HepG2 (cell line): Measurements from ENCODE around the gene RAMP3. TPM values are rescaled to one million over a fixed set of nuclear protein-coding genes. Genes with fewer than 3 reads are reported as not detected.

Experiments
- ATAC-seq: fragments of 200-7000 bp; cut with Tn5 transposase; 3 replicates; pipeline ENCODE4 v1.9.1; 2020; ENCODE audit warnings: mild to moderate bottlenecking, moderate library complexity
- BruUV-seq: library from RNA; stranded (reverse); fragments of 400-500 nt; replicated peaks from 2 replicates; lab custom pipeline; 2021; lab: Mats Ljungman, UMichigan
- CTCF ChIA-PET: fragments of 300-600 bp; formaldehyde crosslinking; extraction: SDS; loops from one replicate; lab custom pipeline; 2021; ENCODE audit warnings: low total read pairs, inconsistent platforms, low intra/inter-chr PET ratio; lab: Yijun Ruan, JAX
- POLR2A ChIA-PET: fragments of 350-600 bp; sonication (Branson Sonifier 250); formaldehyde crosslinking; loops from one replicate; lab custom pipeline; 2020; ENCODE audit warnings: antibody characterized with exemption, inconsistent platforms; lab: Yijun Ruan, JAX
- DNase-seq: peaks from one replicate; pipeline ENCODE4 v3.0.0-alpha.2; 2015; ENCODE audit warnings: low spot score
- FAIRE-seq: peaks from 3 replicates; lab custom pipeline; 2011; peaks lifted over from hg19 to GRCh38; lab: Jason Lieb, UNC
- H2AFZ ChIP-seq: one replicate; pipeline ENCODE4 v1.6.1; 2011; ENCODE audit warnings: low read length, inconsistent platforms
- H3K27ac ChIP-seq: fragments of 300-600 bp; 3 replicates; pipeline ENCODE4 v1.8.0; 2011; ENCODE audit warnings: mixed run types, mild to moderate bottlenecking, mixed read lengths, low read length, inconsistent platforms; ENCODE audit not compliant: insufficient read depth; ENCODE audit errors: extremely low read length
- H3K27me3 ChIP-seq, 2 experiments: fragments of 200-600 bp in 1 of 2; 2 replicates in 1 of 2; 3 replicates in 1 of 2; pipeline versions ENCODE4 v1.6.0 to v1.8.0; 2011; ENCODE audit warnings: low read length in 2 of 2, mild to moderate bottlenecking in 2 of 2, moderate library complexity in 2 of 2, inconsistent platforms in 1 of 2; ENCODE audit not compliant: insufficient read depth in 2 of 2, control insufficient read depth in 1 of 2
- H3K36me3 ChIP-seq, 2 experiments: fragments of 200-600 bp in 1 of 2; replicated peaks in 1 of 2; 2 replicates in 1 of 2; 3 replicates in 1 of 2; pipeline versions ENCODE4 v1.5.1 to v1.8.0; 2011; ENCODE audit warnings: low read length in 2 of 2, inconsistent platforms in 1 of 2; ENCODE audit not compliant: insufficient read depth in 2 of 2, control insufficient read depth in 1 of 2
- H3K4me1 ChIP-seq: 2 replicates; pipeline ENCODE4 v1.5.1; 2012; ENCODE audit warnings: low read length, inconsistent platforms; ENCODE audit not compliant: insufficient read depth
- H3K4me2 ChIP-seq: 2 replicates; pipeline ENCODE4 v1.6.0; 2011; ENCODE audit warnings: low read depth, low read length, inconsistent platforms
- H3K4me3 ChIP-seq, 3 experiments: fragments of 200-600 bp in 1 of 3; sonication (generic), shearing (Covaris generic) in 1 of 3; replicated peaks in 1 of 3; 2 replicates each; pipeline ENCODE4 v1.5.1; 2011 to 2016; ENCODE audit warnings: low read length in 3 of 3, inconsistent platforms in 2 of 3, low read depth in 2 of 3, mild to moderate bottlenecking in 2 of 3, control low read depth in 1 of 3, mixed read lengths in 1 of 3; ENCODE audit not compliant: insufficient read depth in 1 of 3
- H3K79me2 ChIP-seq: one replicate; pipeline ENCODE4 v1.6.1; 2011; ENCODE audit warnings: low read length, inconsistent platforms; ENCODE audit not compliant: insufficient read depth
- H3K9ac ChIP-seq: 2 replicates; pipeline ENCODE4 v1.6.0; 2011; ENCODE audit warnings: mild to moderate bottlenecking, low read depth, low read length, inconsistent platforms; ENCODE audit not compliant: insufficient read depth
- H3K9me3 ChIP-seq: 2 replicates; pipeline ENCODE4 v1.5.1; 2012; ENCODE audit warnings: mild to moderate bottlenecking, low read length
- H4K20me1 ChIP-seq: 2 replicates; pipeline ENCODE4 v1.6.0; 2011; ENCODE audit warnings: inconsistent platforms, mild to moderate bottlenecking, low read length, moderate library complexity; ENCODE audit not compliant: insufficient read depth
- CREB1 ChIP-seq, 2 experiments: fragments of 450-650 bp in 1 of 2; IDR thresholded peaks; 2 replicates each; pipeline ENCODE4 v1.6.1; 2016 to 2017; ENCODE audit warnings: control low read depth in 1 of 2, mild to moderate bottlenecking in 1 of 2, missing compliant biosample characterization in 1 of 2, missing genetic modification characterization in 1 of 2
- EHMT2 ChIP-seq: fragments of 200-600 bp; sonication (generic); IDR thresholded peaks from 2 replicates; pipeline ENCODE4 v1.7.0; 2017; ENCODE audit warnings: antibody characterized with exemption, low read depth, low read length, borderline replicate concordance
- HNRNPLL ChIP-seq: fragments of 200-400 bp; formaldehyde crosslinking; IDR thresholded peaks from 2 replicates; pipeline ENCODE4 v1.6.1; 2017; ENCODE audit warnings: mild to moderate bottlenecking, low read depth, low read length; ENCODE audit not compliant: poor library complexity, severe bottlenecking
- KMT2B ChIP-seq: IDR thresholded peaks from 2 replicates; pipeline ENCODE4 v1.6.1; 2016; ENCODE audit warnings: missing genetic modification reagents, missing compliant biosample characterization
- RFX5 ChIP-seq: IDR thresholded peaks from 2 replicates; pipeline ENCODE4 v1.6.1; 2011; ENCODE audit warnings: low read depth, low read length, improper control_type of control experiment
- ZMYM2 ChIP-seq: sonication (generic); formaldehyde crosslinking; IDR thresholded peaks from 2 replicates; pipeline ENCODE4 v1.8.0; 2022; ENCODE audit warnings: mild to moderate bottlenecking, missing genetic modification reagents
- ZNF484 ChIP-seq: sonication (generic); formaldehyde crosslinking; IDR thresholded peaks from 2 replicates; pipeline ENCODE4 v1.5.1; 2020; ENCODE audit warnings: mild to moderate bottlenecking, low read depth, missing genetic modification reagents, borderline replicate concordance
- ZNF549 ChIP-seq: sonication (generic); formaldehyde crosslinking; IDR thresholded peaks from 2 replicates; pipeline ENCODE4 v1.5.0; 2020; ENCODE audit warnings: missing genetic modification reagents
- ZNF564 ChIP-seq: sonication (generic); formaldehyde crosslinking; IDR thresholded peaks from 2 replicates; pipeline ENCODE4 v1.8.1; 2023; ENCODE audit warnings: mild to moderate bottlenecking, missing genetic modification reagents
- ZNF577 ChIP-seq: sonication (generic); formaldehyde crosslinking; IDR thresholded peaks from 2 replicates; pipeline ENCODE4 v1.4.0; 2020; ENCODE audit warnings: mild to moderate bottlenecking, low read depth, missing genetic modification reagents, borderline replicate concordance
- ZNF672 ChIP-seq: sonication (generic); formaldehyde crosslinking; IDR thresholded peaks from 2 replicates; pipeline ENCODE4 v1.8.1; 2022; ENCODE audit warnings: missing genetic modification reagents
- ZNF879 ChIP-seq: sonication (generic); formaldehyde crosslinking; IDR thresholded peaks from 2 replicates; pipeline ENCODE4 v1.8.1; 2023; ENCODE audit warnings: missing genetic modification reagents
- WGBS: methylation state at CpG from one replicate; pipeline ENCODE4 v1.1.6; 2017; ENCODE audit warnings: low lambda C conversion rate; 5-methylcytosine and 5-hydroxymethylcytosine counted together
- in situ Hi-C: cut with HindIII; loops from 2 replicates; pipeline ENCODE4 v1.10.0; 2017; ENCODE audit warnings: low pct_unique_long_range_greater_than_20kb; ENCODE audit not compliant: extremely low pct_ligation_motif_present
- intact Hi-C: fragments of 100-400 bp; cut with micrococcal nuclease; formaldehyde crosslinking; loops from one replicate; pipeline ENCODE4 v1.10.0; 2022; ENCODE audit not compliant: unreplicated experiment
- polyA plus RNA-seq, 8 experiments: library from polyadenylated mRNA; depleted of rRNA in 3 of 8; stranded (reverse) in 7 of 8; unstranded in 1 of 8; fragments of >200 nt; fragmentation: Illumina TruSeq in 4 of 8; extraction: Trizol in 4 of 8; gene quantifications; 2 replicates each; pipeline versions ENCODE4 v1.2.1 to v1.2.3, GENCODE V29; 2011 to 2016; ENCODE audit warnings: low read depth in 4 of 8, missing spikeins in 1 of 8, mixed read lengths in 1 of 8; ENCODE audit not compliant: insufficient read depth in 1 of 8
- total RNA-seq, 5 experiments: library from RNA; depleted of rRNA; stranded (reverse); fragments of >200 nt; fragmentation: Illumina TruSeq; extraction: Trizol; gene quantifications; 2 replicates each; pipeline ENCODE4 v1.2.3, GENCODE V29; 2016; ENCODE audit warnings: low read depth in 1 of 5
- TF ChIP-seq, protein P1 (sequence below): sonication (generic); formaldehyde crosslinking; IDR thresholded peaks from 2 replicates; pipeline ENCODE4 v1.4.0; 2020; ENCODE audit warnings: mild to moderate bottlenecking, low read depth, missing genetic modification reagents
- TF ChIP-seq, protein P2 (sequence below): sonication (generic); formaldehyde crosslinking; conservative IDR thresholded peaks from 2 replicates; pipeline ENCODE4 v1.4.0; 2020; ENCODE audit warnings: missing genetic modification reagents
- TF ChIP-seq, protein P3 (sequence below): IDR thresholded peaks from 2 replicates; pipeline ENCODE4 v1.6.1; 2016; ENCODE audit warnings: low read depth, missing genetic modification reagents, missing compliant biosample characterization
- TF ChIP-seq, protein P4 (sequence below): sonication (generic); formaldehyde crosslinking; IDR thresholded peaks from 2 replicates; pipeline ENCODE4 v1.8.1; 2023; ENCODE audit warnings: missing genetic modification reagents, mild to moderate bottlenecking, borderline replicate concordance

Gene RAMP3
- total and polyA plus RNA-seq, 2 of the 13 experiments (the other 11 are each of a cell fraction or from before 2014, with no cell fraction given), result not detected

DNA sequence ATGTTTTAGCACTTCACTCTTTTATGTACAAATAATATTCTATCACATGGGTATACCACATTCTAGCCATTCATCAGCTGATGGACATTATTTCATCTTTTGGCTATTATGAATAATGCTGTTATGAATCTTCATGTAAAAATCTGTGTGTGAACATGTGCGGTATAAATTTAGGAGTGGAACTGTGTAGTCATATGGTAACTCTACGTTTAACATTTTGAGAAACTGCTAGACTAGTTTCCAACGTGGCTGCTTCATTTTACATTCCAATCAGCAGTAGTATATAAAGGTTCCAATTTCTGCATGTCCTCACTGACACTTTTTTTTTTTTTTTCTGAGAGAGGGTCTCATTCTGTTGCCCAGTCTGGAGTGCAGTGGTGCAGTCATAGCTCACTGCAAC, 8.3 kb downstream of the RAMP3 start:
- 15% methylated on average over 3 of the region's 3 CpGs for WGBS
- Histone ChIP-seq H3K36me3 (no peaks in the 10 kb centered on the region), H3K4me1 (no peaks in the 10 kb centered on the region), H3K4me3 (no peak overlapping the region), H3K4me2 (no peak overlapping the region), H3K9ac (no peak overlapping the region), H3K9me3 (no peaks in the 10 kb centered on the region), H3K79me2 (no peaks in the 10 kb centered on the region), H2AFZ (no peak overlapping the region), H3K27ac (no peak overlapping the region), H4K20me1 (no peaks in the 10 kb centered on the region), H3K27me3 (peaks cover 0 to 16% of the 10 kb centered on the region in 2 experiments; a peak in 2 of 5 replicates)
- BruUV-seq, result no TSS peak
- DNase-seq (no peak), FAIRE-seq (no peak), ATAC-seq (no peak)
- ChIA-PET CTCF (no interaction called here), POLR2A (no interaction called here)
- in situ Hi-C loops, result loop anchor here (25.0 kb wide), 1 partner anchor 421 kb away; no protein-coding TSS in a partner anchor
- intact Hi-C loops, result no loop called here
- no peak for TF ChIP-seq ZNF577 (CRISPR knock-in tag)
- no peak for TF ChIP-seq HNRNPLL
- no peak for TF ChIP-seq ZMYM2
- TF ChIP-seq ZNF672 (CRISPR knock-in tag), result no peak
- TF ChIP-seq, protein P1, sequence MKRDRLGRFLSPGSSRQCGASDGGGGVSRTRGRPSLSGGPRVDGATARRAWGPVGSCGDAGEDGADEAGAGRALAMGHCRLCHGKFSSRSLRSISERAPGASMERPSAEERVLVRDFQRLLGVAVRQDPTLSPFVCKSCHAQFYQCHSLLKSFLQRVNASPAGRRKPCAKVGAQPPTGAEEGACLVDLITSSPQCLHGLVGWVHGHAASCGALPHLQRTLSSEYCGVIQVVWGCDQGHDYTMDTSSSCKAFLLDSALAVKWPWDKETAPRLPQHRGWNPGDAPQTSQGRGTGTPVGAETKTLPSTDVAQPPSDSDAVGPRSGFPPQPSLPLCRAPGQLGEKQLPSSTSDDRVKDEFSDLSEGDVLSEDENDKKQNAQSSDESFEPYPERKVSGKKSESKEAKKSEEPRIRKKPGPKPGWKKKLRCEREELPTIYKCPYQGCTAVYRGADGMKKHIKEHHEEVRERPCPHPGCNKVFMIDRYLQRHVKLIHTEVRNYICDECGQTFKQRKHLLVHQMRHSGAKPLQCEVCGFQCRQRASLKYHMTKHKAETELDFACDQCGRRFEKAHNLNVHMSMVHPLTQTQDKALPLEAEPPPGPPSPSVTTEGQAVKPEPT, result no peak
- TF ChIP-seq, protein P2, sequence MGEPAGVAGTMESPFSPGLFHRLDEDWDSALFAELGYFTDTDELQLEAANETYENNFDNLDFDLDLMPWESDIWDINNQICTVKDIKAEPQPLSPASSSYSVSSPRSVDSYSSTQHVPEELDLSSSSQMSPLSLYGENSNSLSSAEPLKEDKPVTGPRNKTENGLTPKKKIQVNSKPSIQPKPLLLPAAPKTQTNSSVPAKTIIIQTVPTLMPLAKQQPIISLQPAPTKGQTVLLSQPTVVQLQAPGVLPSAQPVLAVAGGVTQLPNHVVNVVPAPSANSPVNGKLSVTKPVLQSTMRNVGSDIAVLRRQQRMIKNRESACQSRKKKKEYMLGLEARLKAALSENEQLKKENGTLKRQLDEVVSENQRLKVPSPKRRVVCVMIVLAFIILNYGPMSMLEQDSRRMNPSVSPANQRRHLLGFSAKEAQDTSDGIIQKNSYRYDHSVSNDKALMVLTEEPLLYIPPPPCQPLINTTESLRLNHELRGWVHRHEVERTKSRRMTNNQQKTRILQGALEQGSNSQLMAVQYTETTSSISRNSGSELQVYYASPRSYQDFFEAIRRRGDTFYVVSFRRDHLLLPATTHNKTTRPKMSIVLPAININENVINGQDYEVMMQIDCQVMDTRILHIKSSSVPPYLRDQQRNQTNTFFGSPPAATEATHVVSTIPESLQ, result no peak
- TF ChIP-seq, protein P3, sequence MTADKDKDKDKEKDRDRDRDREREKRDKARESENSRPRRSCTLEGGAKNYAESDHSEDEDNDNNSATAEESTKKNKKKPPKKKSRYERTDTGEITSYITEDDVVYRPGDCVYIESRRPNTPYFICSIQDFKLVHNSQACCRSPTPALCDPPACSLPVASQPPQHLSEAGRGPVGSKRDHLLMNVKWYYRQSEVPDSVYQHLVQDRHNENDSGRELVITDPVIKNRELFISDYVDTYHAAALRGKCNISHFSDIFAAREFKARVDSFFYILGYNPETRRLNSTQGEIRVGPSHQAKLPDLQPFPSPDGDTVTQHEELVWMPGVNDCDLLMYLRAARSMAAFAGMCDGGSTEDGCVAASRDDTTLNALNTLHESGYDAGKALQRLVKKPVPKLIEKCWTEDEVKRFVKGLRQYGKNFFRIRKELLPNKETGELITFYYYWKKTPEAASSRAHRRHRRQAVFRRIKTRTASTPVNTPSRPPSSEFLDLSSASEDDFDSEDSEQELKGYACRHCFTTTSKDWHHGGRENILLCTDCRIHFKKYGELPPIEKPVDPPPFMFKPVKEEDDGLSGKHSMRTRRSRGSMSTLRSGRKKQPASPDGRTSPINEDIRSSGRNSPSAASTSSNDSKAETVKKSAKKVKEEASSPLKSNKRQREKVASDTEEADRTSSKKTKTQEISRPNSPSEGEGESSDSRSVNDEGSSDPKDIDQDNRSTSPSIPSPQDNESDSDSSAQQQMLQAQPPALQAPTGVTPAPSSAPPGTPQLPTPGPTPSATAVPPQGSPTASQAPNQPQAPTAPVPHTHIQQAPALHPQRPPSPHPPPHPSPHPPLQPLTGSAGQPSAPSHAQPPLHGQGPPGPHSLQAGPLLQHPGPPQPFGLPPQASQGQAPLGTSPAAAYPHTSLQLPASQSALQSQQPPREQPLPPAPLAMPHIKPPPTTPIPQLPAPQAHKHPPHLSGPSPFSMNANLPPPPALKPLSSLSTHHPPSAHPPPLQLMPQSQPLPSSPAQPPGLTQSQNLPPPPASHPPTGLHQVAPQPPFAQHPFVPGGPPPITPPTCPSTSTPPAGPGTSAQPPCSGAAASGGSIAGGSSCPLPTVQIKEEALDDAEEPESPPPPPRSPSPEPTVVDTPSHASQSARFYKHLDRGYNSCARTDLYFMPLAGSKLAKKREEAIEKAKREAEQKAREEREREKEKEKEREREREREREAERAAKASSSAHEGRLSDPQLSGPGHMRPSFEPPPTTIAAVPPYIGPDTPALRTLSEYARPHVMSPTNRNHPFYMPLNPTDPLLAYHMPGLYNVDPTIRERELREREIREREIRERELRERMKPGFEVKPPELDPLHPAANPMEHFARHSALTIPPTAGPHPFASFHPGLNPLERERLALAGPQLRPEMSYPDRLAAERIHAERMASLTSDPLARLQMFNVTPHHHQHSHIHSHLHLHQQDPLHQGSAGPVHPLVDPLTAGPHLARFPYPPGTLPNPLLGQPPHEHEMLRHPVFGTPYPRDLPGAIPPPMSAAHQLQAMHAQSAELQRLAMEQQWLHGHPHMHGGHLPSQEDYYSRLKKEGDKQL (CRISPR knock-in tag), result no peak
- TF ChIP-seq ZNF879 (CRISPR knock-in tag), result no peak
- TF ChIP-seq CREB1 (IDR thresholded peaks at IDR 0.05), result no peak
- TF ChIP-seq CREB1 (CRISPR knock-in tag; IDR thresholded peaks at IDR 0.05), result no peak
- no peak for TF ChIP-seq ZNF564 (CRISPR knock-in tag)
- TF ChIP-seq, protein P4, sequence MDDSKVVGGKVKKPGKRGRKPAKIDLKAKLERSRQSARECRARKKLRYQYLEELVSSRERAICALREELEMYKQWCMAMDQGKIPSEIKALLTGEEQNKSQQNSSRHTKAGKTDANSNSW (CRISPR knock-in tag), result no peak
- no peak for TF ChIP-seq EHMT2
- TF ChIP-seq ZNF484 (CRISPR knock-in tag), result no peak
- TF ChIP-seq RFX5, result no peak
- TF ChIP-seq KMT2B (CRISPR knock-in tag), result no peak
- no peak for TF ChIP-seq ZNF549 (CRISPR knock-in tag)
